Lower lobe of right lung (tissue), 2 donors: ENCODE measurements around the gene CD63. TPM values are rescaled to one million over a fixed set of nuclear protein-coding genes. Genes with fewer than 3 reads are reported as not detected.
A peak's percentile ranks its signal among the peaks of the same experiment; 100 is the strongest.

Experiments used
- ATAC-seq, 2 donors: fragments of 200-7000 bp; cut with Tn5 transposase; one replicate each; pipeline ENCODE4 v1.9.1; 2020 to 2022; ENCODE audit warnings: mild to moderate bottlenecking in 2 of 2, moderate library complexity in 2 of 2
- DNase-seq: peaks from one replicate; pipeline ENCODE4 v3.0.0-alpha.2; 2020
- H3K27ac ChIP-seq: fragments of 200-600 bp; one replicate; pipeline ENCODE4 v1.8.0; 2022
- H3K27me3 ChIP-seq: fragments of 200-600 bp; one replicate; pipeline ENCODE4 v1.8.0; 2022; ENCODE audit warnings: low read depth
- H3K36me3 ChIP-seq: fragments of 200-600 bp; one replicate; pipeline ENCODE4 v1.8.0; 2022; ENCODE audit warnings: mild to moderate bottlenecking
- H3K4me1 ChIP-seq: fragments of 200-600 bp; one replicate; pipeline ENCODE4 v1.8.0; 2022
- H3K4me3 ChIP-seq: fragments of 200-600 bp; one replicate; pipeline ENCODE4 v1.8.0; 2022; ENCODE audit warnings: mild to moderate bottlenecking
- H3K9me3 ChIP-seq: fragments of 200-600 bp; one replicate; pipeline ENCODE4 v1.8.0; 2022
- intact Hi-C: fragments of 100-400 bp; cut with DNase I; formaldehyde crosslinking; loops from one replicate; pipeline ENCODE4 v1.11.0; 2022
- total RNA-seq: library from RNA; stranded (reverse); fragmentation: NEBNext Ultra II Directional; extraction: Animal tissue kit (Norgen Biotek cat#: 25700); gene quantifications from one replicate; pipeline ENCODE4 v1.2.1, GENCODE V29; 2021
- TF ChIP-seq, protein P1 (sequence below): fragments of 200-600 bp; IDR thresholded peaks from one replicate; pipeline ENCODE4 v1.8.0; 2022; ENCODE audit warnings: antibody characterized with exemption, mild to moderate bottlenecking
- donor health status: DM: no; HTN: yes; CAD: no; lungs with severe emphysema.

The CD63 gene
- total RNA-seq, 1 donor from 2014 or later = 1,142 TPM

DNA sequence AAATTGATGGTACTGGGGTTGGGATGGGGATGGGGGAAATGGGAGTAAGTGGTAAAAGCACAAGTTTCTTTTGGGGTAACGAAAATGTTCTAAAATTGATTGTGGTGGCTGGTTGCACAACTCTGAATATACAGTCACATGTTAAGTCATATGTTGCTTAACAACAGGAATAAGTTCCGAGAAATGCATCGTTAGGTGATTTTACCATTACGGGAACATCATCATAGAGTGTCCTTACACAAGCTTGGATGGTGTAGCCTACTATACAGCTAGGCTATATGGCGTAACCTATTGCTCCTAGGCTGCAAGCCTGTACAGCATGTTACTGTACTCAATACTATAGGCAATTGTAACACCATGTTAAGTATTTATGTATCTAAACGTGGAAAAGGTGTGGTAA is 52.1 kb downstream of the CD63 start:
- DNase-seq (no peak), ATAC-seq (no peak)
- TF ChIP-seq, protein P1, sequence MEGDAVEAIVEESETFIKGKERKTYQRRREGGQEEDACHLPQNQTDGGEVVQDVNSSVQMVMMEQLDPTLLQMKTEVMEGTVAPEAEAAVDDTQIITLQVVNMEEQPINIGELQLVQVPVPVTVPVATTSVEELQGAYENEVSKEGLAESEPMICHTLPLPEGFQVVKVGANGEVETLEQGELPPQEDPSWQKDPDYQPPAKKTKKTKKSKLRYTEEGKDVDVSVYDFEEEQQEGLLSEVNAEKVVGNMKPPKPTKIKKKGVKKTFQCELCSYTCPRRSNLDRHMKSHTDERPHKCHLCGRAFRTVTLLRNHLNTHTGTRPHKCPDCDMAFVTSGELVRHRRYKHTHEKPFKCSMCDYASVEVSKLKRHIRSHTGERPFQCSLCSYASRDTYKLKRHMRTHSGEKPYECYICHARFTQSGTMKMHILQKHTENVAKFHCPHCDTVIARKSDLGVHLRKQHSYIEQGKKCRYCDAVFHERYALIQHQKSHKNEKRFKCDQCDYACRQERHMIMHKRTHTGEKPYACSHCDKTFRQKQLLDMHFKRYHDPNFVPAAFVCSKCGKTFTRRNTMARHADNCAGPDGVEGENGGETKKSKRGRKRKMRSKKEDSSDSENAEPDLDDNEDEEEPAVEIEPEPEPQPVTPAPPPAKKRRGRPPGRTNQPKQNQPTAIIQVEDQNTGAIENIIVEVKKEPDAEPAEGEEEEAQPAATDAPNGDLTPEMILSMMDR = no peak
- Histone ChIP-seq H3K27ac (no peak overlapping the region), H3K36me3 (no peaks in the 10 kb centered on the region), H3K4me3 (no peak overlapping the region), H3K4me1 (peaks cover 9% of the 10 kb centered on the region), H3K27me3 (no peaks in the 10 kb centered on the region), H3K9me3 (no peaks in the 10 kb centered on the region)
- intact Hi-C loops = no loop called here

DNA sequence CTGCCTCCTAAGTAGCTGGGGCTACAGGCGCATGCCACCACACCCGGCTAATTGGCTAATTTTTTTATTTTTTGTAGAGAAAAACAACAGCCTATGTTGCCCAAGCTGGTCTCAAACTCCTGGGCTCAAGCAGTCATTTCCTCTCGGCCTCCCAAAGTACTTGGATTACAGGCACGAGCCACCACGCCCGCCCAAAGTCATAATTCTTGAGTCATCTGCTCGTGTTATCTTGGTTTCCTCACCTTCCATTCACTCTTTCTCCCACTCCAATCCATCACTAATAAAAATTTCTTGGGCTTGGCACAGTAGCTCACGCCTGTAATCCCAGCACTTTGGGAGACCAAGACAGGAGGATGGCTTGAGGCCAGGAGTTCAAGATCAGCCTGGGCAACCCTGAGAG is 53.1 kb downstream of the CD63 start:
- Histone ChIP-seq H3K27ac (no peak overlapping the region), H3K27me3 (no peaks in the 10 kb centered on the region), H3K4me1 (no peaks in the 10 kb centered on the region), H3K36me3 (no peaks in the 10 kb centered on the region), H3K4me3 (no peak overlapping the region), H3K9me3 (no peaks in the 10 kb centered on the region)
- ATAC-seq (peak in 1 of 2 donors; percentile 8), DNase-seq (no peak)
- TF ChIP-seq, protein P1 = no peak
- intact Hi-C loops = no loop called here

Other genes with a start within 250 kb of the CD63 start
- not detected for gene OR6C68, start 236.6 kb downstream of the CD63 start, total RNA-seq
- gene OR6C4, start 179.4 kb downstream of the CD63 start, total RNA-seq = not detected
- gene OR2AP1, start 156.5 kb downstream of the CD63 start, total RNA-seq = not detected
- not detected for gene OR10P1, start 92.1 kb downstream of the CD63 start, total RNA-seq
- gene ITGA7, start 21.1 kb downstream of the CD63 start, total RNA-seq = 17.5 TPM
- 134 TPM for gene BLOC1S1, start 13.0 kb downstream of the CD63 start, total RNA-seq
- 11.1 TPM for gene RDH5, start 8.6 kb downstream of the CD63 start, total RNA-seq
- gene GDF11, start 14.1 kb upstream of the CD63 start, total RNA-seq = 3.8 TPM
- gene SARNP, start 88.7 kb upstream of the CD63 start, total RNA-seq = 40.1 TPM
- gene ORMDL2, start 89.0 kb upstream of the CD63 start, total RNA-seq = 49.6 TPM
- gene DNAJC14, start 100.6 kb upstream of the CD63 start, total RNA-seq = 35.7 TPM
- gene MMP19, start 113.9 kb upstream of the CD63 start, total RNA-seq = 35.2 TPM
- gene PYM1, start 198.9 kb upstream of the CD63 start, total RNA-seq = 28.9 TPM
- gene DGKA, start 202.2 kb upstream of the CD63 start, total RNA-seq = 35.3 TPM
- gene PMEL, start 237.0 kb upstream of the CD63 start, total RNA-seq = 1.2 TPM
- 22.2 TPM for gene CDK2, start 237.8 kb upstream of the CD63 start, total RNA-seq
- 138 TPM for gene RAB5B, start 245.1 kb upstream of the CD63 start, total RNA-seq